ENCODE measurements around the gene FASTKD3.

FASTKD3 gene

GRCh38 chr5:7857926-7858632 is 10.8 kb downstream of the FASTKD3 start:
- no peak for TF ChIP-seq CTCF (IDR thresholded peaks at IDR 0.05; ENCODE audit: low read depth, low read length)
- DNase-seq (ENCODE audit: low read depth, low spot score) = no peak
- H3K4me3 ChIP-seq (ENCODE audit: low read depth, low read length) = no peak overlapping the region
- in situ Hi-C loops (cut with HindIII; ENCODE audit: low sequenced_read_pairs) = no loop called here

GRCh38 chr5:7857361-7857760 is 11.5 kb downstream of the FASTKD3 start:
- in situ Hi-C loops (cut with HindIII; ENCODE audit: low sequenced_read_pairs) = no loop called here
- H3K4me3 ChIP-seq (ENCODE audit: low read depth, low read length) = no peak overlapping the region
- DNase-seq (ENCODE audit: low read depth, low spot score) = no peak
- TF ChIP-seq CTCF (IDR thresholded peaks at IDR 0.05; ENCODE audit: low read depth, low read length) = no peak

GRCh38 chr5:7856855-7857254 is 12.0 kb downstream of the FASTKD3 start:
- H3K4me3 ChIP-seq (ENCODE audit: low read depth, low read length) = no peak overlapping the region
- TF ChIP-seq CTCF (IDR thresholded peaks at IDR 0.05; ENCODE audit: low read depth, low read length) = peak; percentile 69
- DNase-seq (ENCODE audit: low read depth, low spot score) = peak; percentile 22
- in situ Hi-C loops (cut with HindIII; ENCODE audit: low sequenced_read_pairs) = no loop called here

- no peak for DNase-seq (ENCODE audit: low read depth, low spot score)
- in situ Hi-C loops (cut with HindIII; ENCODE audit: low sequenced_read_pairs) = no loop called here
- TF ChIP-seq CTCF (IDR thresholded peaks at IDR 0.05; ENCODE audit: low read depth, low read length) = no peak
These were observed 13.2 kb downstream of the FASTKD3 start for GRCh38 chr5:7855611-7856010.

GRCh38 chr5:7852988-7853387 is 15.8 kb downstream of the FASTKD3 start:
- TF ChIP-seq CTCF (IDR thresholded peaks at IDR 0.05; ENCODE audit: low read depth, low read length) = no peak
- no peak for DNase-seq (ENCODE audit: low read depth, low spot score)
- in situ Hi-C loops (cut with HindIII; ENCODE audit: low sequenced_read_pairs) = no loop called here
- no peak overlapping the region for H3K4me3 ChIP-seq (ENCODE audit: low read depth, low read length)

More at GRCh38 chr5:7855611-7856010, 13.2 kb downstream of the FASTKD3 start:
- no peak overlapping the region for H3K4me3 ChIP-seq (ENCODE audit: low read depth, low read length)

GRCh38 chr5:7852542-7852941 is 16.3 kb downstream of the FASTKD3 start:
- DNase-seq (ENCODE audit: low read depth, low spot score) = peak; percentile 11
- no peak overlapping the region for H3K4me3 ChIP-seq (ENCODE audit: low read depth, low read length)
- in situ Hi-C loops (cut with HindIII; ENCODE audit: low sequenced_read_pairs) = no loop called here
- TF ChIP-seq CTCF (IDR thresholded peaks at IDR 0.05; ENCODE audit: low read depth, low read length) = no peak
